Thyroid gland (tissue), 4 donors: ENCODE measurements around the gene TWSG1. TPM values are rescaled to one million over a fixed set of nuclear protein-coding genes. Genes with fewer than 3 reads are reported as not detected.
"Not testable (repeated sequence)": the region's sequence is repeated elsewhere in the genome, so short reads cannot be mapped to it uniquely, and the experiment has no call there.

Experiments
- DNase-seq, 2 donors: peaks; one replicate each; pipeline ENCODE4 v3.0.0-alpha.2; 2019
- H3K27ac ChIP-seq, 3 donors: fragments of 200-600 bp; sonication (generic); 1 replicate in 2 of 3; 2 replicates in 1 of 3; pipeline ENCODE4 v1.5.1; 2016 to 2019; ENCODE audit warnings: mild to moderate bottlenecking in 1 of 3, moderate library complexity in 1 of 3
- H3K27me3 ChIP-seq: fragments of 200-600 bp; sonication (generic); one replicate; pipeline ENCODE4 v1.5.1; 2019
- H3K36me3 ChIP-seq, 2 donors: fragments of 200-600 bp; sonication (generic); one replicate each; pipeline ENCODE4 v1.5.1; 2016 to 2019
- H3K4me1 ChIP-seq, 2 donors: fragments of 200-600 bp; sonication (generic); one replicate each; pipeline ENCODE4 v1.5.1; 2017 to 2019
- H3K4me3 ChIP-seq, 3 donors: fragments of 200-600 bp; sonication (generic); replicated peaks in 1 of 3; 1 replicate in 2 of 3; 2 replicates in 1 of 3; pipeline ENCODE4 v1.5.1; 2016; ENCODE audit warnings: mild to moderate bottlenecking in 1 of 3
- H3K9me3 ChIP-seq: fragments of 200-600 bp; sonication (generic); one replicate; pipeline ENCODE4 v1.5.1; 2017
- POLR2A ChIP-seq, 2 donors: fragments of 450-650 bp; IDR thresholded peaks; one replicate each; pipeline ENCODE4 v1.6.1; 2017; ENCODE audit warnings: antibody characterized with exemption in 2 of 2, mild to moderate bottlenecking in 2 of 2, moderate library complexity in 1 of 2
- WGBS, 2 donors: methylation state at CpG; one replicate each; pipeline ENCODE4 v1.1.5; 2017; 5-methylcytosine and 5-hydroxymethylcytosine counted together
- intact Hi-C: fragments of 100-400 bp; cut with DNase I; formaldehyde crosslinking; loops from one replicate; pipeline ENCODE4 v1.15.1; 2023
- total RNA-seq, 4 donors: library from RNA; depleted of rRNA; stranded (reverse); fragments of >200 nt; gene quantifications; one replicate each; pipeline ENCODE4 v1.2.3, GENCODE V29; 2016
- TF ChIP-seq, protein P1 (sequence below), 6 experiments: fragments of 200-600 bp in 3 of 6; fragments of 450-650 bp in 3 of 6; sonication (generic) in 3 of 6; IDR thresholded peaks; one replicate each; pipeline ENCODE4 v1.5.1; 2016 to 2019; ENCODE audit warnings: antibody characterized with exemption in 6 of 6, mild to moderate bottlenecking in 2 of 6, inconsistent platforms in 1 of 6, moderate library complexity in 1 of 6

The TWSG1 gene
- total RNA-seq, 4 donors from 2014 or later: 53.0 to 62.9 (median 59.7) TPM

DNA sequence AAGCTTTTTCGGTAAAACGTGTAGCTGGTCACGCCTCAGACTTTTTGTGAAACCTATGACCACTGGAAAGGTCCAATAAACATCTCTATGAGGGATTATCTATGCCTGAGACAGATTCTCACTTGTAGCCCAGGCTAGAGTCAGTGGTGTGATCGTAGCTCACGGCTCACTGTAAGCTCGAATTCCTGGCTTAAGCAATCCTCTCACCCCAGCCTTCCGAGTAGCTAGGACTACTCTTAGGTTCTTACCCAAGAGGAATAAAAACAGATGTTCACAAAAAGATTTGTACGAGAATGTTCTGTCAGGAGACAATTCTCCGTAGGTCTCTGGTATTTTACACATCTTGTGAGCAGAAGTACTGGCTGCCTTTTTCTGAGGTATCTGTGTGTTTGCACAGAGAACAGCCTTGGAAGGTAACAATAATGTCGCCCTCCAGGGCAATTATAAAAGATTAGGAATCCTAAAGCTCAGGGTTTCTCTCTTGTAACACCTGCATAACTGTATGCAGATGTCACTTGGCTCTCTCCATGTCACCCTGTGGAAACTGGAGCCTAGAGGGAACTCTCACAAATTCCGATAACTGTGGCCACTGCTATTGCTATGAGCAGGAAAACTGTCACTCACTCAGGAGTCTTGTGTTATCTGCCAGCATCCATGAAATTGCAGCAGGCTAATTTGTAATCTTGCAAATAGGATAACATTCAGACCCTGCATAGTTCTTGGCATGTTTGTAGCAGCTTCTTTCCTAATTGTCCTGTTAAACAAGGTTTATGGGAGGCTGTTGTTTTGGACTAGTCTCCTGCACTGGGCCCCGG lies 115.2 kb downstream of the TWSG1 start:
- no peaks in the 10 kb centered on the region for H3K9me3 ChIP-seq
- intact Hi-C loops: no loop called here
- H3K27ac ChIP-seq: no peak overlapping the region
- H3K36me3 ChIP-seq: no peaks in the 10 kb centered on the region
- H3K4me1 ChIP-seq: no peaks in the 10 kb centered on the region
- no peak overlapping the region for H3K4me3 ChIP-seq
- TF ChIP-seq POLR2A (IDR thresholded peaks at IDR 0.05): no peak
- TF ChIP-seq, protein P1, sequence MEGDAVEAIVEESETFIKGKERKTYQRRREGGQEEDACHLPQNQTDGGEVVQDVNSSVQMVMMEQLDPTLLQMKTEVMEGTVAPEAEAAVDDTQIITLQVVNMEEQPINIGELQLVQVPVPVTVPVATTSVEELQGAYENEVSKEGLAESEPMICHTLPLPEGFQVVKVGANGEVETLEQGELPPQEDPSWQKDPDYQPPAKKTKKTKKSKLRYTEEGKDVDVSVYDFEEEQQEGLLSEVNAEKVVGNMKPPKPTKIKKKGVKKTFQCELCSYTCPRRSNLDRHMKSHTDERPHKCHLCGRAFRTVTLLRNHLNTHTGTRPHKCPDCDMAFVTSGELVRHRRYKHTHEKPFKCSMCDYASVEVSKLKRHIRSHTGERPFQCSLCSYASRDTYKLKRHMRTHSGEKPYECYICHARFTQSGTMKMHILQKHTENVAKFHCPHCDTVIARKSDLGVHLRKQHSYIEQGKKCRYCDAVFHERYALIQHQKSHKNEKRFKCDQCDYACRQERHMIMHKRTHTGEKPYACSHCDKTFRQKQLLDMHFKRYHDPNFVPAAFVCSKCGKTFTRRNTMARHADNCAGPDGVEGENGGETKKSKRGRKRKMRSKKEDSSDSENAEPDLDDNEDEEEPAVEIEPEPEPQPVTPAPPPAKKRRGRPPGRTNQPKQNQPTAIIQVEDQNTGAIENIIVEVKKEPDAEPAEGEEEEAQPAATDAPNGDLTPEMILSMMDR (IDR thresholded peaks at IDR 0.05): no peak
- H3K27me3 ChIP-seq: no peaks in the 10 kb centered on the region
- WGBS, 2 donors: 64 to 65% methylated on average over 12 of the region's 12 CpGs
- DNase-seq: no peak

DNA sequence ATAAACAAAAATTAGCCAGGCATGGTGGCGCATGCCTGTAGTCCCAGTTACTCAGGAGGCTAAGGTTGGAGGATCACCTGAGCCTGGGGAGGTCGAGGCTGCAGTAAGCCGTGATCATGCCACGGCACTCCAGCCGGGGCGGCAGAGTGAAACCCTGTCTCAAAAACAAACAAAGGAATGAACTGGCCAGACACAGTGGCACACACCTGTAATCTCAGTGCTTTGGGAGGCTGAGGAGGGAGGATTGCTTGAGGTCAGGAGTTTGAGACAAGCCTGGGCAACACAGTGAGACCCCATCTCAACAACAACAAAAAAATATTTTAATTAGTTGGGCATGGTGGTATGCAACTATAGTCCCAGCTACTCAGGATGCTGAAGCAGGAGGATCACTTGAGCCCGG lies 116.3 kb downstream of the TWSG1 start:
- H3K27me3 ChIP-seq, H3K27ac ChIP-seq, H3K36me3 ChIP-seq, H3K9me3 ChIP-seq, DNase-seq, H3K4me3 ChIP-seq, H3K4me1 ChIP-seq, intact Hi-C loops: not testable (repeated sequence)
- WGBS, 2 donors: 97 to 98% methylated on average over 7 of the region's 7 CpGs

Other genes with a start within 250 kb of the TWSG1 start
- gene NDUFV2, start 232.1 kb upstream of the TWSG1 start, total RNA-seq: 100 to 1,000 TPM; 103 to 114 (median 108) TPM
- gene ANKRD12, start 198.0 kb upstream of the TWSG1 start, total RNA-seq: 100 to 1,000 TPM in 2 of 4 donors, 10 to 100 TPM in 2; 74.6 to 155 (median 109) TPM
- gene RALBP1, start 140.7 kb downstream of the TWSG1 start, total RNA-seq: 10 to 100 TPM; 46.6 to 69.9 (median 62.8) TPM